ENCODE measurements around the gene PTPN11.

The PTPN11 gene

DNA sequence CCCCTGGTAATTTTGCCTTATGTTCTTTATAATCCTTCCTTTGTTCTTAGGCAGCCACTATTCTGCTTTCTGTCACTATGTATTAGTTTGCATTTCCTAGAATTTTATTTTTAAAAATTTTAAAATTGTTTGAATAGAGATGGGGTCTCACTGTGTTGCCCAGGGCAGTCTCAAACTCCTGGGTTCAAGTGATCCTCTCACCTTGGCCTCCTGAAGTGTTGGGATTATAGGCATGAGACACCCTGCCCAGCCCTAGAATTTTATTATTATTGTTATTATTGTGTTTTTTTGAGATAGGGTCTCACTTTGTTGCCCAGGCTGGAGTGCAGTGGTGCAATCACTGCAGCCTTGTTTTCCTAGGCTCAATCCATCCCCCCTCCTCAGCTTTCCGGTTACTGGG, 2.6 kb downstream of the PTPN11 start:
- peak overlapping the region; percentile 84; the same call in 1 of the 2 replicates for H3K4me2 ChIP-seq (ENCODE audit: insufficient read depth, low read length)
- DNase-seq = no peak
- no peaks in the 10 kb centered on the region for H3K27me3 ChIP-seq (ENCODE audit: insufficient read depth, low read length, poor library complexity)
- H3K27ac ChIP-seq (ENCODE audit: low read length) = no peak overlapping the region
- no peak for ATAC-seq (ENCODE audit: insufficient read depth, low read depth)
- peaks cover 10% of the 10 kb centered on the region for H3K36me3 ChIP-seq (ENCODE audit: insufficient read depth, low read length)
- peaks cover 88% of the 10 kb centered on the region for H3K79me2 ChIP-seq (ENCODE audit: insufficient read depth, low read length)
- peaks cover 47% of the 10 kb centered on the region; the same call in 1 of the 2 replicates for H4K20me1 ChIP-seq (ENCODE audit: insufficient read depth, low read length)
- peaks cover 42% of the 10 kb centered on the region for H3K4me1 ChIP-seq (ENCODE audit: insufficient read depth, low read length)
- TF ChIP-seq EZH2 (IDR thresholded peaks at IDR 0.05; ENCODE audit: borderline replicate concordance, low read depth, low read length, severe bottlenecking) = no peak
- TF ChIP-seq, protein P1, sequence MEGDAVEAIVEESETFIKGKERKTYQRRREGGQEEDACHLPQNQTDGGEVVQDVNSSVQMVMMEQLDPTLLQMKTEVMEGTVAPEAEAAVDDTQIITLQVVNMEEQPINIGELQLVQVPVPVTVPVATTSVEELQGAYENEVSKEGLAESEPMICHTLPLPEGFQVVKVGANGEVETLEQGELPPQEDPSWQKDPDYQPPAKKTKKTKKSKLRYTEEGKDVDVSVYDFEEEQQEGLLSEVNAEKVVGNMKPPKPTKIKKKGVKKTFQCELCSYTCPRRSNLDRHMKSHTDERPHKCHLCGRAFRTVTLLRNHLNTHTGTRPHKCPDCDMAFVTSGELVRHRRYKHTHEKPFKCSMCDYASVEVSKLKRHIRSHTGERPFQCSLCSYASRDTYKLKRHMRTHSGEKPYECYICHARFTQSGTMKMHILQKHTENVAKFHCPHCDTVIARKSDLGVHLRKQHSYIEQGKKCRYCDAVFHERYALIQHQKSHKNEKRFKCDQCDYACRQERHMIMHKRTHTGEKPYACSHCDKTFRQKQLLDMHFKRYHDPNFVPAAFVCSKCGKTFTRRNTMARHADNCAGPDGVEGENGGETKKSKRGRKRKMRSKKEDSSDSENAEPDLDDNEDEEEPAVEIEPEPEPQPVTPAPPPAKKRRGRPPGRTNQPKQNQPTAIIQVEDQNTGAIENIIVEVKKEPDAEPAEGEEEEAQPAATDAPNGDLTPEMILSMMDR (IDR thresholded peaks at IDR 0.05; ENCODE audit: borderline replicate concordance, extremely low read depth, low read length, poor library complexity, severe bottlenecking) = no peak
- H3K9me3 ChIP-seq (ENCODE audit: insufficient read depth, low read length, severe bottlenecking) = no peaks in the 10 kb centered on the region
- H2AFZ ChIP-seq (ENCODE audit: low read depth, low read length) = no peak overlapping the region
- no peak overlapping the region for H3K4me3 ChIP-seq (ENCODE audit: low read depth in 1 of 2, low read length in 2 of 2)
- H3K9ac ChIP-seq (ENCODE audit: low read depth, low read length) = no peak overlapping the region

DNA sequence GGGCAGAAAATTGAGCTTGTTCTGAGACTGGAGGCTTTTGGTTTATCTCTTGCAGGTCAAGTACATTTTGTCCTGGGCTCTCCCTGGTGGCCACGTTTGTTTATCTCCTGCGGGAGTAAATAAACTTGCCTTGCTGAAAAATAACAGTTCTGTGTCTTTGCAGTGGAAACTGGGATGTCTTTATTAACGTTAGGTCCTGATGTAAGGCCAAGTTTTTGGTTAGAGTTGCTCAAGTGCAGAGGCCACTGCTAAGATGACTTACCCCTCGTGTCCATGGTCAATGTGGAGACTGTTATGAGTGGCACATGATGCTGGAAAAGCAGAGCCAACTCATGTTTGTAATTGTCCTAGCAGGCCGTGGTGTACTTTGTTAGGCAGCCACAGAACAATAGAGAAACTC, 3.8 kb downstream of the PTPN11 start:
- H3K9ac ChIP-seq (ENCODE audit: low read depth, low read length) = no peak overlapping the region
- no peak overlapping the region for H3K27ac ChIP-seq (ENCODE audit: low read length)

GRCh38 chr12:112424126-112424525, 5.4 kb downstream of the PTPN11 start:
- Histone ChIP-seq H3K4me2 (ENCODE audit: insufficient read depth, low read length) (peak overlapping the region; percentile 34; the same call in 1 of the 2 replicates), H3K9me3 (ENCODE audit: insufficient read depth, low read length, severe bottlenecking) (no peaks in the 10 kb centered on the region), H3K4me3 (ENCODE audit: low read depth in 1 of 2, low read length in 2 of 2) (no peak overlapping the region), H3K79me2 (ENCODE audit: insufficient read depth, low read length) (peaks cover 96% of the 10 kb centered on the region), H3K9ac (ENCODE audit: low read depth, low read length) (no peak overlapping the region), H3K27me3 (ENCODE audit: insufficient read depth, low read length, poor library complexity) (no peaks in the 10 kb centered on the region), H3K27ac (ENCODE audit: low read length) (no peak overlapping the region), H3K36me3 (ENCODE audit: insufficient read depth, low read length) (peaks cover 10% of the 10 kb centered on the region), H2AFZ (ENCODE audit: low read depth, low read length) (no peak overlapping the region), H4K20me1 (ENCODE audit: insufficient read depth, low read length) (peaks cover 60% of the 10 kb centered on the region; the same call in 1 of the 2 replicates), H3K4me1 (ENCODE audit: insufficient read depth, low read length) (peaks cover 31% of the 10 kb centered on the region)
- ATAC-seq (ENCODE audit: insufficient read depth, low read depth) = no peak
- DNase-seq = no peak
- TF ChIP-seq, protein P1 (IDR thresholded peaks at IDR 0.05; ENCODE audit: borderline replicate concordance, extremely low read depth, low read length, poor library complexity, severe bottlenecking) = no peak
- TF ChIP-seq EZH2 (IDR thresholded peaks at IDR 0.05; ENCODE audit: borderline replicate concordance, low read depth, low read length, severe bottlenecking) = no peak

More for the DNA sequence above, 3.8 kb downstream of the PTPN11 start:
- TF ChIP-seq EZH2 (IDR thresholded peaks at IDR 0.05; ENCODE audit: borderline replicate concordance, low read depth, low read length, severe bottlenecking) = no peak
- TF ChIP-seq, protein P1 (IDR thresholded peaks at IDR 0.05; ENCODE audit: borderline replicate concordance, extremely low read depth, low read length, poor library complexity, severe bottlenecking) = no peak
- peak overlapping the region; percentile 9 for H3K4me2 ChIP-seq (ENCODE audit: insufficient read depth, low read length)
- no peak overlapping the region for H2AFZ ChIP-seq (ENCODE audit: low read depth, low read length)
- H3K27me3 ChIP-seq (ENCODE audit: insufficient read depth, low read length, poor library complexity) = no peaks in the 10 kb centered on the region
- H3K79me2 ChIP-seq (ENCODE audit: insufficient read depth, low read length) = peaks cover 96% of the 10 kb centered on the region
- DNase-seq (no peak), ATAC-seq (ENCODE audit: insufficient read depth, low read depth) (no peak)
- peaks cover 55% of the 10 kb centered on the region; the same call in 1 of the 2 replicates for H4K20me1 ChIP-seq (ENCODE audit: insufficient read depth, low read length)
- no peak overlapping the region for H3K4me3 ChIP-seq (ENCODE audit: low read depth in 1 of 2, low read length in 2 of 2)
- peaks cover 10% of the 10 kb centered on the region for H3K36me3 ChIP-seq (ENCODE audit: insufficient read depth, low read length)
- no peaks in the 10 kb centered on the region for H3K9me3 ChIP-seq (ENCODE audit: insufficient read depth, low read length, severe bottlenecking)
- H3K4me1 ChIP-seq (ENCODE audit: insufficient read depth, low read length) = peaks cover 38% of the 10 kb centered on the region

Measured in DND-41 (cell line).